Stimulated activated CD4-positive, alpha-beta T cell treated with anti-CD3 and anti-CD28 coated beads, Interleukin-1b, Interleukin-23, amount 100 ng/mL, for 48 hours (primary cell): ENCODE data around the gene NFIA.

Experiments
- DNase-seq: peaks from one replicate; pipeline ENCODE4 v3.0.0-alpha.2; 2020

NFIA gene

GRCh38 chr1:61480273-61480935 is 398.0 kb downstream of the NFIA start:
- no peak for DNase-seq

GRCh38 chr1:61481315-61481715 is 399.0 kb downstream of the NFIA start:
- DNase-seq, result no peak

GRCh38 chr1:61482170-61482734 is 399.9 kb downstream of the NFIA start:
- DNase-seq, result no peak

GRCh38 chr1:61486783-61487536 is 404.6 kb downstream of the NFIA start:
- DNase-seq, result no peak

DNA sequence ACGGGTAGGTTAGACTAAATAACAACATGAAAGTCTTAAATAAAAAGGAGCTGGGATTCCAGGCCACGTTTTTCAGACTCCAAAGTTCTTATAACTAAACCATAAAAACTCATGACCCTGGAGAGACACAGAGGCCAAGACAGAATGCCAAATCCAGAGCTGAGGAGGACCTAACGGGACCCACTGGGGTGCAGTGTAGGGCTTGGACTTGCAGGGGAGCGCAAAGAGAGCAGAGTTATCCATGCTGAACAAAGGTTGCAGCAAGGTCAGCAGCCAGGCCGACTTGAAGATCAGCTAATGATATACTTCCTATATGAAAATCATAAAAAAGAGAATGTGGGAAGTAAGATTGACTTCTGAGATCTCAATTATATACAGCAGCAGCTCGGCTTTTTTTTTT is 405.4 kb downstream of the NFIA start:
- DNase-seq, result no peak

- DNase-seq, result no peak
Observed at GRCh38 chr1:61490924-61491323, 408.6 kb downstream of the NFIA start.

- no peak for DNase-seq
Observed at GRCh38 chr1:61491497-61491896, 409.1 kb downstream of the NFIA start.

DNA sequence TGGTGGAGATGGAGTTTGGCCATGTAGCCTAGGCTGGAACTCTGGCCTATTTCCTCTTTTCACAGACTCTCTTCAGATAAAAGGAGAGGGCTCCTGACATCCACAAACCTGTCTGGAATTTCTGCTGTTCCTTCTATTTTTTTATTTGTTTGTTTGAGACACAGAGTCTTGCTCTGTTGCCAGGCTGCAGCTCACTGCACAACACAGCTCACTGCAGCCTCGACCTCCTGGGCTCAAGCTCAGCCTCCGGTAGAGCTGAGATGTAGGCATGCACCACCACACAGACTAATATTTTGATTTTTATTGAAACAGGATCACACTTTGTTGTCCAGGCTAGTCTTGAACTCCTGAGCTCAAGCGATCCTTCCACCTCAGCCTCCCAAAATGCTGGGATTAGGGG is 411.6 kb downstream of the NFIA start:
- no peak for DNase-seq

GRCh38 chr1:61496501-61496900 is 414.1 kb downstream of the NFIA start:
- no peak for DNase-seq

GRCh38 chr1:61497013-61497412 is 414.7 kb downstream of the NFIA start:
- DNase-seq, result no peak

- DNase-seq, result no peak
Observed at GRCh38 chr1:61498342-61498741, 416.0 kb downstream of the NFIA start.

- DNase-seq, result no peak
Observed at GRCh38 chr1:61501971-61502916, 419.9 kb downstream of the NFIA start.

- no peak for DNase-seq
Observed at GRCh38 chr1:61504305-61504704, 421.9 kb downstream of the NFIA start.

DNA sequence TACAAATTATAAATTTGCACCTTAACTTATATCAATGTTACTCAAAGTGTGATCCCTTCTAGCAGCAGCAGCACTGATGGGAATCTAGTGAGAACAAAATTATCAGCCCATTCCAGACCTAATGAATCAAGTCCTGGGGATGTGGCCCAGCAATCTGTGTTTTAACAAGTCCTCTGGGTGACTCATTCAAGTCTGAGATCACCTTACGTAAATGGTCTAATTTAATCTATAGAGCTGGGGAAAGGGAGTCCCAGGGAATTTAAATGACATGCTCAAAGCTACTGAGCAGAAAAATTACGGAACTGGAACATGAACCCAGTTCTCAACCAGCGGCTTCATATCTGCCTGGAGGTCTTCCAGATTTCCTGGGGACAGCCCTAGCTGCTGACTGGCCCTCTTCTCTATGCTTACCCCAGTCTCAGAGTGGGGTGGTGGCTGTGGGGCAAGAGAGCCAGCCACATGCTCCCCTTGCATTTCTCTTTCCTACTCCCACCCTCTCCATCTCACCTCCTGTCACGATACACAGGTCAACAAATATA is 422.6 kb downstream of the NFIA start:
- DNase-seq, result no peak

GRCh38 chr1:61506236-61506635 is 423.9 kb downstream of the NFIA start:
- DNase-seq, result no peak

DNA sequence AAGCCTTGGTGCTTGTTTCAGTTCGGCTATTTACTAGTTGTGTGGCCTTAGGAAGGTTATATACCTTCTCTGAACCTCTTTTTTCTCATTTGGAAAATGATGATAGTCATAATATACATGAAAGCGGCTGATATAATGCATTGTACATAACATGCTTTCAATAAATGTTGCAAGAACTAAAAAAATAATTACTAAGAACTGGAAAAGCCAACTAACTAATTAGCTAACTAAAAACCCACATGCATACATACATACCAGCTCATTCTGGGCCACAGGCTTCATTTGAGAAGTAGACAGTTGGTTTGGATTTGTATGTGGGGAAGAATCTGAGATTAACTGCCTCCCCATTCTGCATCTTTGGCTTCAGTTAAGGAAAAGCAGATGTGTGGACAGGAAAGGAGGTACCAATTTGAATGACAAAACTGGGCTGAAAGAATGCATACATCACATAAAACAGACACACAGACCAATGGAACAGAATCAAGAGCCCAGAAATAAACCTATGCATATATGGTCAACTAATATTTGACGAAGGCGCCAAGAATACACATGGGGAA is 424.7 kb downstream of the NFIA start:
- DNase-seq, result no peak
